ENCODE results near the gene LMX1A. TPM values are rescaled to one million over a fixed set of nuclear protein-coding genes. Genes with fewer than 3 reads are reported as not detected.

Gene LMX1A
- total RNA-seq, 1 experiment from 2014 or later, result not detected

GRCh38 chr1:165306543-165307434, 49.7 kb downstream of the LMX1A start:
- BruUV-seq (replicated peaks), result no TSS peak
- POLR2A ChIA-PET (ENCODE audit: low non-redundant PET), result no interaction called here
- H3K4me3 ChIP-seq (ENCODE audit: low read depth, low read length, poor library complexity, severe bottlenecking), result no peak overlapping the region

GRCh38 chr1:165303386-165303785, 53.1 kb downstream of the LMX1A start:
- TF ChIP-seq EZH2 (IDR thresholded peaks at IDR 0.05; ENCODE audit: borderline replicate concordance, low read depth, low read length, poor library complexity, severe bottlenecking) (no peak), CTCF (conservative IDR thresholded peaks at IDR 0.05; ENCODE audit: low read depth, low read length) (no peak)

More at GRCh38 chr1:165306543-165307434, 49.7 kb downstream of the LMX1A start:
- Histone ChIP-seq H3K9me3 (ENCODE audit: low read depth, low read length, poor library complexity, severe bottlenecking) (no peaks in the 10 kb centered on the region), H3K36me3 (ENCODE audit: insufficient read depth, low read length, poor library complexity, severe bottlenecking) (no peaks in the 10 kb centered on the region), H3K27ac (ENCODE audit: low read depth, low read length, poor library complexity, severe bottlenecking) (no peak overlapping the region), H3K27me3 (replicated peaks; ENCODE audit: insufficient read depth, low read depth, low read length, poor library complexity) (no peaks in the 10 kb centered on the region), H3K4me1 (ENCODE audit: insufficient read depth, low read length, poor library complexity, severe bottlenecking) (no peaks in the 10 kb centered on the region)
- no peak for TF ChIP-seq EZH2 (IDR thresholded peaks at IDR 0.05; ENCODE audit: borderline replicate concordance, low read depth, low read length, poor library complexity, severe bottlenecking)
- TF ChIP-seq CTCF (conservative IDR thresholded peaks at IDR 0.05; ENCODE audit: low read depth, low read length), result no peak
- no peak for DNase-seq (ENCODE audit: low spot score)
- intact Hi-C loops (cut with micrococcal nuclease; ENCODE audit: unreplicated experiment), result no loop called here
- CTCF ChIA-PET, result no interaction called here

GRCh38 chr1:165300400-165300903, 56.1 kb downstream of the LMX1A start:
- Histone ChIP-seq H3K36me3 (ENCODE audit: insufficient read depth, low read length, poor library complexity, severe bottlenecking) (no peaks in the 10 kb centered on the region), H3K9me3 (ENCODE audit: low read depth, low read length, poor library complexity, severe bottlenecking) (no peaks in the 10 kb centered on the region), H3K4me3 (ENCODE audit: low read depth, low read length, poor library complexity, severe bottlenecking) (no peak overlapping the region), H3K4me1 (ENCODE audit: insufficient read depth, low read length, poor library complexity, severe bottlenecking) (no peaks in the 10 kb centered on the region), H3K27me3 (replicated peaks; ENCODE audit: insufficient read depth, low read depth, low read length, poor library complexity) (no peaks in the 10 kb centered on the region), H3K27ac (ENCODE audit: low read depth, low read length, poor library complexity, severe bottlenecking) (no peak overlapping the region)
- no TSS peak for BruUV-seq (replicated peaks)
- no peak for DNase-seq (ENCODE audit: low spot score)
- ChIA-PET POLR2A (ENCODE audit: low non-redundant PET) (no interaction called here), CTCF (no interaction called here)
- TF ChIP-seq EZH2 (IDR thresholded peaks at IDR 0.05; ENCODE audit: borderline replicate concordance, low read depth, low read length, poor library complexity, severe bottlenecking) (no peak), CTCF (conservative IDR thresholded peaks at IDR 0.05; ENCODE audit: low read depth, low read length) (no peak)
- intact Hi-C loops (cut with micrococcal nuclease; ENCODE audit: unreplicated experiment), result no loop called here

More at GRCh38 chr1:165303386-165303785, 53.1 kb downstream of the LMX1A start:
- POLR2A ChIA-PET (ENCODE audit: low non-redundant PET), result no interaction called here
- H3K36me3 ChIP-seq (ENCODE audit: insufficient read depth, low read length, poor library complexity, severe bottlenecking), result no peaks in the 10 kb centered on the region
- H3K4me3 ChIP-seq (ENCODE audit: low read depth, low read length, poor library complexity, severe bottlenecking), result no peak overlapping the region
- H3K9me3 ChIP-seq (ENCODE audit: low read depth, low read length, poor library complexity, severe bottlenecking), result no peaks in the 10 kb centered on the region
- CTCF ChIA-PET, result no interaction called here
- no peak overlapping the region for H3K27ac ChIP-seq (ENCODE audit: low read depth, low read length, poor library complexity, severe bottlenecking)
- intact Hi-C loops (cut with micrococcal nuclease; ENCODE audit: unreplicated experiment), result no loop called here
- H3K27me3 ChIP-seq (replicated peaks; ENCODE audit: insufficient read depth, low read depth, low read length, poor library complexity), result no peaks in the 10 kb centered on the region
- BruUV-seq (replicated peaks), result no TSS peak
- H3K4me1 ChIP-seq (ENCODE audit: insufficient read depth, low read length, poor library complexity, severe bottlenecking), result no peaks in the 10 kb centered on the region
- DNase-seq (ENCODE audit: low spot score), result no peak
